ENCODE data around the gene AHNAK. TPM values are rescaled to one million over a fixed set of nuclear protein-coding genes. Genes with fewer than 3 reads are reported as not detected.
"Not testable (repeated sequence)": the region's sequence is repeated elsewhere in the genome, so short reads cannot be mapped to it uniquely, and the experiment has no call there.

The AHNAK gene
- total and polyA plus RNA-seq, 2 donors (not counting 3 experiments of a cell fraction or from before 2014, with no cell fraction given), result 35.2 to 436 TPM

GRCh38 chr11:62565100-62565802 lies 18.6 kb upstream of the AHNAK start:
- intact Hi-C loops (cut with micrococcal nuclease), result no loop called here
- no peaks in the 10 kb centered on the region for H3K27me3 ChIP-seq (ENCODE audit: control insufficient read depth in 2 of 2, insufficient read depth in 2 of 2, low read length in 2 of 2)
- H3K4me3 ChIP-seq (replicated peaks in 1 of 3; ENCODE audit: insufficient read depth in 1 of 3, low read depth in 1 of 3, low read length in 3 of 3), result no peak overlapping the region
- no peak overlapping the region for H3K27ac ChIP-seq (ENCODE audit: insufficient read depth, low read depth, low read length)
- no peak overlapping the region for H3K9ac ChIP-seq (replicated peaks; ENCODE audit: extremely low read depth, insufficient read depth, low read length)
- peaks cover 11% of the 10 kb centered on the region for H3K4me1 ChIP-seq (ENCODE audit: control insufficient read depth, extremely low read depth, insufficient read depth, low read length)
- peak; percentile 43 for FAIRE-seq
- no TSS peak for BruUV-seq (replicated peaks)
- peaks cover 28 to 34% of the 10 kb centered on the region in 2 experiments for H3K36me3 ChIP-seq (ENCODE audit: control insufficient read depth in 2 of 2, extremely low read depth in 1 of 2, insufficient read depth in 2 of 2, low read length in 2 of 2)
- no peak overlapping the region for H2AFZ ChIP-seq (ENCODE audit: low read depth, low read length)
- DNase-seq (ENCODE audit: low read depth, low spot score), result no peak
- ChIA-PET CTCF (interaction anchor here (5.9 to 15.7 kb wide), 2 partner anchors 22 to 141 kb away, joined by 33 to 376 read pairs; partner anchors contain the start of gene AHNAK), POLR2A (interaction anchor here (1.6 kb wide), 1 partner anchor 9 kb away, joined by 5 read pairs; the partner anchor contains the start of gene EEF1G)
- no peaks in the 10 kb centered on the region for H3K9me3 ChIP-seq (replicated peaks; ENCODE audit: control insufficient read depth, insufficient read depth, low read length)
- dilution Hi-C loops (cut with MboI; ENCODE audit: extremely low pct_ligation_motif_present, low sequenced_read_pairs), result no loop called here
- H3K9me1 ChIP-seq (replicated peaks; ENCODE audit: control insufficient read depth, extremely low read depth, insufficient read depth, low read length), result no peaks in the 10 kb centered on the region
- TF ChIP-seq JUN (IDR thresholded peaks at IDR 0.05; ENCODE audit: borderline replicate concordance, insufficient read depth, insufficient read length, low read depth), result no peak
- TF ChIP-seq EZH2 (IDR thresholded peaks at IDR 0.05; ENCODE audit: borderline replicate concordance, low read depth, low read length, severe bottlenecking), result no peak
- TF ChIP-seq MYC (IDR thresholded peaks at IDR 0.05; ENCODE audit: low read depth, low read length), result no peak
- no peak for TF ChIP-seq MAX (IDR thresholded peaks at IDR 0.05; ENCODE audit: insufficient read depth, insufficient read length)
- H4K20me1 ChIP-seq (replicated peaks; ENCODE audit: control insufficient read depth, extremely low read depth, insufficient read depth, low read length), result peaks cover 8% of the 10 kb centered on the region
- no peak overlapping the region for H3K4me2 ChIP-seq (ENCODE audit: insufficient read depth, low read length)
- H3K79me2 ChIP-seq (ENCODE audit: control insufficient read depth, insufficient read depth, low read length), result peaks cover 61% of the 10 kb centered on the region

GRCh38 chr11:62561677-62562230 lies 15.1 kb upstream of the AHNAK start:
- H3K4me1 ChIP-seq (ENCODE audit: control insufficient read depth, extremely low read depth, insufficient read depth, low read length), result peaks cover 22% of the 10 kb centered on the region
- FAIRE-seq; H3K27ac ChIP-seq (ENCODE audit: insufficient read depth, low read depth, low read length); H4K20me1 ChIP-seq (replicated peaks; ENCODE audit: control insufficient read depth, extremely low read depth, insufficient read depth, low read length); DNase-seq (ENCODE audit: low read depth, low spot score); H3K27me3 ChIP-seq (ENCODE audit: control insufficient read depth in 2 of 2, insufficient read depth in 2 of 2, low read length in 2 of 2); H3K4me3 ChIP-seq (replicated peaks in 1 of 3; ENCODE audit: insufficient read depth in 1 of 3, low read depth in 1 of 3, low read length in 3 of 3); dilution Hi-C loops (cut with MboI; ENCODE audit: extremely low pct_ligation_motif_present, low sequenced_read_pairs); intact Hi-C loops (cut with micrococcal nuclease); H2AFZ ChIP-seq (ENCODE audit: low read depth, low read length); BruUV-seq (replicated peaks); H3K4me2 ChIP-seq (ENCODE audit: insufficient read depth, low read length); H3K9me1 ChIP-seq (replicated peaks; ENCODE audit: control insufficient read depth, extremely low read depth, insufficient read depth, low read length); H3K9ac ChIP-seq (replicated peaks; ENCODE audit: extremely low read depth, insufficient read depth, low read length); H3K9me3 ChIP-seq (replicated peaks; ENCODE audit: control insufficient read depth, insufficient read depth, low read length): not testable (repeated sequence)
- peaks cover 43% of the 10 kb centered on the region for H3K79me2 ChIP-seq (ENCODE audit: control insufficient read depth, insufficient read depth, low read length)
- POLR2A ChIA-PET, result interaction anchor here (0.7 kb wide), 1 partner anchor 130 kb away, joined by 5 read pairs; no protein-coding TSS in a partner anchor
- CTCF ChIA-PET, result interaction anchor here (0.8 to 15.7 kb wide), 11 partner anchors 8 to 167 kb away, joined by 3 to 376 read pairs (median 8); partner anchors contain the start of genes AHNAK and TUT1
- H3K36me3 ChIP-seq (ENCODE audit: control insufficient read depth in 2 of 2, extremely low read depth in 1 of 2, insufficient read depth in 2 of 2, low read length in 2 of 2), result peaks cover 30 to 35% of the 10 kb centered on the region in 2 experiments
